CD1c-positive myeloid dendritic cell (primary cell): ENCODE data around the gene MANBA.

ENCODE experiments used
- DNase-seq: peaks from one replicate; pipeline ENCODE4 v3.0.0-alpha.2; 2016; ENCODE audit errors: extremely low spot score

MANBA gene

GRCh38 chr4:102678695-102679335, 82.0 kb downstream of the MANBA start:
- DNase-seq: no peak

DNA sequence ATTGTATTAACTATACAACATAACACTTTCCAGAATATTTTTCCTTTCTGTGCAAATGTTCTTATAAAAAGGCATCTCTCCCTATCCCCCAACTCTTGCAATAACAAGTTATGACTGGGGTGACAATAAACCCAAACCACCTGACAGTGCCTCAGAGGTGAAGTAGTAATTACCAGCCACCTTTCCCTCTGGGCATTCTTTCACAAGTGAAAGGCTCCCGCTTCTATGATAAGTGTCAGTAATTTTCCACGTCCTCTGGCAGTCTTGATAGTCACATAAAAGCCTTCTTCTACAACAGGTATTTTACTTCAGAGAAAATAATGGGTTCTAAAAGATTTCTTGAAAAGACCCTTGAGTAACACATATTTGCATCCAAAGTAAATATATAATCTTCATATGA, 82.7 kb downstream of the MANBA start:
- DNase-seq: no peak

- DNase-seq: no peak
These were observed 85.6 kb downstream of the MANBA start for GRCh38 chr4:102675141-102675540.

DNA sequence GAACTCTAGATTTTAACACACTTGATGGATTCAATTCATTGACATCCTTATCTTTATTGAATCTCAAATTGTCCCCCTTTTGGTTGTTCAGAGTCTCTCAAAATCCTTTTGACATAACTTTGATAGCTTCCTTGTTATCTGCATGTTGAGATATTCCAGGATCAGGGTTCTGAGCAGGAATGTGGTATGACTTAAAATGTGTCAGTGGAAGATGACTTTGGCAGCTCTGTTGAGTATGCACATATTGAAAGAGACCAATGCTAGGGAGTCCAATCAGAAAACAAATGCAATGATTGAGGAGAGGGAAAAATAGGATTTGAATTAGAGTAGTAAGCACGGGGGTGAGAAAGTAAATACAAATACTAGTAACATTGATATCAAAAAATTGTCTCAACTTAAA, 93.8 kb downstream of the MANBA start:
- DNase-seq: no peak

GRCh38 chr4:102665527-102665926, 95.2 kb downstream of the MANBA start:
- no peak for DNase-seq

- no peak for DNase-seq
These were observed 97.7 kb downstream of the MANBA start for GRCh38 chr4:102663073-102663472.

GRCh38 chr4:102657206-102657605, 103.6 kb downstream of the MANBA start:
- DNase-seq: no peak

DNA sequence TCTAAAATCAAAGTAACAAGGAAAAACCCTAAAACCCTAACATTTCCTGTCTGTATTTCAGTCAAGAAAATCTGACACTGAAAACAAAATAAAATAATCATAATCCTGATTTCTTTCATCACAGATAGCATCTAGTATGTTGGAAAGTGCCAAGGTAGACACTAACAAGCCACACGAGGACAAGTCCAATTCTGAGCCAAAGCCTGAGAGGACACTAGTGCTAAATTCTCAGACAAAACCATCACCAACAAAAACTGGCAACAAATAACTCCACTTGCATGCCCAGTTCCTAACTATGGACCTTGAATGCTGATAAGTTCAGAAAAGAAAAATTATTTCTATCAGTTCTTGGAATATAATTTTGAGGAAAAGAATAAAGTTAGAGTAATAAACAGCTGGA, 113.7 kb downstream of the MANBA start:
- no peak for DNase-seq

DNA sequence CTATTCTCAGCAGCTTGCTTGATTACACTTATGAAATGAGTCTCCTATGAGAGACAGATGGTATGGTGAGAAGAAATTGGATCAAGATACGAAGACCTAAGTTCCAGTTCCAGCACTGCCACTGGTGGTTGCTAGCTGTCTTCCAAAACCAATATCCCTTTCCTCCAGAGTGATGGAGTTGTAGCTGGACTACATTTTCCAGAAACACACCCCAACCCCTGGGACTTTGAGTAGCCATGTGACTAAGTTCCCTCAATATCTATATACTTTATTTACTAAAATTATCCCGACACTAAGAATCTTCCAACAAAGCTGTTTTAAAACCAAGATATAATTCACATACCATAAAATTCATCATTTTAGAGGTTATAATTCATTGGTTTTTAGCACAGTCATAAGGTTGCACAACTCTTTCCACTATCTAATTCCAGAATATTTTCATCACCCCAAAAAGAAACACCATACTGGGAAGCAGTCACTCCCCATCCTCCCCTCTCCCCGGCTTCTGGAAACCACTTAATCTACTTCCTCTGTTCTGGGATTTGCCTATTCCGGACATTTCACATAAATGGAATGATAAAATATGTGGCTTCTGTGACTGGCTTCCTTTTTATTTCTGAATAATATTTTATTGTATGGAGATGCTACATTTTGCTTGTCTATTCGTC, 118.0 kb downstream of the MANBA start:
- no peak for DNase-seq

GRCh38 chr4:102641793-102642192, 119.0 kb downstream of the MANBA start:
- DNase-seq: peak; percentile 23

- DNase-seq: no peak
These were observed 120.1 kb downstream of the MANBA start for GRCh38 chr4:102640669-102641068.

DNA sequence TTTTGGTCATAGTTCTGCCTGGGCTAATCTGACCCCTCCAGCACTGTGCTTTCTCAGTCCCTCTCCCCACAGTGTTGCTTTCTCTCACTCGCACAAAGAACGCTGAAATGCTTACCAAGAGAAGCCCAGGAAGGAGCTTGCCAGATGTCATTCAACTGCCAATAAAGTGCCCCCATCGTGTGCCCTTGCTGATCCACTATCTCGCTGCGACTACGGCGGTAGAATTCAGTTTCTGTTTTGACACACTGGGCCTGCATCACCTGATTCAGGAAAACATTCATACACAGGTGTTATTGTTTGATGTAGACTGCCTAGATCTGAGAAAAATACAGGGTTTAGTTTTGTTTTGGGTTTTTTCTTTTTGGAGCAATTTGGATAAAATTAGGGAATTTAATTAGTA, 121.2 kb downstream of the MANBA start:
- no peak for DNase-seq

- DNase-seq: no peak
These were observed 122.1 kb downstream of the MANBA start for GRCh38 chr4:102638621-102639020.

DNA sequence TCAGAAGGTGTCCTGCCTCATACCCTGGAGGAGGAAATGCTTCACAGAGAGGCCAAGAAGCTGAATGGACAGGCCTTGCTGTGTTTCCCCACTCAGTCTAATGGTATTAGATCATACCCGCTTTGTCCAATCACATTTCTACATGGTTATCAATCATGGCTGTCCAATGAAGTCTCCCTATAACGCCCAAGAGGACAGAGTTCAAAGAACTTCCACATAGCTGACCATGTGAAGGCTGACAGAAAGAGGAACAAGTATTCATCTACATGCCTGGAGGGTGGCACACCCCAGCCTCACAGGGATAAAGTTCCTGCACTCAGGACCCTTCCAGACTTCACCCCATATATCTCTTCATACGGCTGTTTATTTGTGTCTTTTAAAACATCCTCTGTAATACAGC, 123.4 kb downstream of the MANBA start:
- peak; percentile 49 for DNase-seq

GRCh38 chr4:102633100-102633499, 127.7 kb downstream of the MANBA start:
- no peak for DNase-seq

- no peak for DNase-seq
These were observed 128.3 kb downstream of the MANBA start for GRCh38 chr4:102632241-102633065.

- no peak for DNase-seq
These were observed 129.2 kb downstream of the MANBA start for GRCh38 chr4:102631616-102632015.

GRCh38 chr4:102629673-102630072, 131.1 kb downstream of the MANBA start:
- DNase-seq: no peak

GRCh38 chr4:102627831-102628523, 132.8 kb downstream of the MANBA start:
- DNase-seq: no peak

- DNase-seq: peak; percentile 55
These were observed 135.4 kb downstream of the MANBA start for GRCh38 chr4:102625232-102625930.

DNA sequence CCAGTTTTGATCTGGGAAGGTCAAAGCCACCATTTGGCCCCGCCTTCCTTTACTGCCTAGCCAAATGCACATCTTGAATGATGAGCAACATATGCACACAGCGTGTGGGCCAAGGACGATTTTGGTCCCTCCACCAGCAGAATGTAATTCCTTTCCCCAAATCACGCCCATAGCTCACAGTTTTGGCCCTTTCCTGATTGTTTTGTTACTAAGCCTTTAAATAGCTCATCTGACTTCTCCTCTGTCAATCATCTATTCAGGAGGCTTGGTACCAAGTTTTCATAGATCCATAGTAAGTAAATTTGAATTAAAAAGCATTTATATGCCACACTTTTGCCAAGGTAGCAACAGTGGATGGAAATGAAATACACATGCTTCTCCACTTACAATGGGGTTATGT, 136.3 kb downstream of the MANBA start:
- no peak for DNase-seq

- DNase-seq: no peak
These were observed 137.1 kb downstream of the MANBA start for GRCh38 chr4:102623622-102624021.
